GM21786 (cell line): ENCODE results near the gene PCNX4.
A peak's percentile ranks its signal among the peaks of the same experiment; 100 is the strongest.

Experiments used
- ATAC-seq: cut with Tn5 transposase; IDR thresholded peaks from one replicate; pipeline ENCODE4 v1.9.1; 2021; ENCODE audit not compliant: unreplicated experiment

Gene PCNX4

DNA sequence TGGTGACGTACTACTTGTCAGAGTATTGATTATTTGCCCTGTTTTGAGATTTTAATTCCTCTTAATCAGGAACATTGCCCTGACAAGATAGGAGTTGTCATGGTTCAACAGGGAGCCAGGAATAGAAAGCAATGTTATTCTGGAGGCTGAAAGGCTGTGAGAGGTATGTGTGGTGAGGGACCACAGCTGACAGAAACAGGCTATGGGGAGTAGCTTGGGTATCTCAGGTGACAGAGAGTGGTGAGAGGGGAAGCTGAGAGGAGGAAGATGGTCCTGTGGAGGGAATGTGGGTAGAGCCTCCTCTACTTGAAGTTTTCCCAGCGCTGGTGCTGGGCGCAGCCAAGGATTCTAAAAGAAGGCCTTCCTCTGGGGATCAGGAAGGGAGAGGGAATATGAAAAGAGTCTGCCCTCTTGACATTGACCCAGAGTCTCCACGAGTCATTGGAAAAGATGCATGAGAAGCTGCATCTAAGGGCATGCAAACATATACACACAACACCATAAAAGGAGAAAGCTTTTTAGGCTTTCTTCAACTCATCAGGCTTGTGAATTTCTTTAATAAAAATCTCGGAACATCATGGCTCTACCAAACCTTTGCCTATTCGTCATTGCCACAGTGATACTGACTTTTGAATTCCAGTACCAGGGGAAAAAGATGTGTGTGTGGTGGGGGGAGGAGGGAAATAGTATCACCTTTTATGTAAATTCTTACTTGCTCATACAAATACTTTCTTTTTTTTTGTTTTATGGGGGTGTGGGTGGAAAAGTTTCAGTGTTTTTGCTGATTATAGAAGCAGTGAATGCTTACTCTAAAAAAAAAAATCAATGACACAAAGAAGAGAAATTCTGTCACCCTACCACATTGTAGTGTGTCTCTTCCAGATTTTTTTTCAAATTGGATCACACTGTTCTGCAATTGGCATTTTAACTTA is 113.4 kb downstream of the PCNX4 start:
- peak; percentile 52 for ATAC-seq

DNA sequence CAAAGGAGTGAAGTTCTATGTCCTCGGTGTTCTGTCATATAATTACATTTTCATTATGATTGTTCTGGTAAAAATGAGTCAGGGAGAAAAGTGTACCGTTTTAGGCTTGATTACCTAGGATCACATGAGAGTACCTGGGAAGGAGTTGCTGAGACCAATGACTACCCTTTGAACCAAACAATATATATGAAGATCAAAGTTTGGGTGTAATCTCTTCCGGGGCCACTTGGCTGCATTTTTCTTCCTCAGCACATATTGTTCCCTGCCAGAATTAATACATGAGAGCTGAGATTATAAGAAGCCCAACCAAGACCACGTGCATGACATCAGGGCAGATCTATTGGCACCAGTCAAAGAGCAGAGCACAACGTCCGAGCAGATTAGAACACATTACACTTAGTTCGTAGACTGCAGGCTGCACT is 114.5 kb downstream of the PCNX4 start:
- no peak for ATAC-seq

DNA sequence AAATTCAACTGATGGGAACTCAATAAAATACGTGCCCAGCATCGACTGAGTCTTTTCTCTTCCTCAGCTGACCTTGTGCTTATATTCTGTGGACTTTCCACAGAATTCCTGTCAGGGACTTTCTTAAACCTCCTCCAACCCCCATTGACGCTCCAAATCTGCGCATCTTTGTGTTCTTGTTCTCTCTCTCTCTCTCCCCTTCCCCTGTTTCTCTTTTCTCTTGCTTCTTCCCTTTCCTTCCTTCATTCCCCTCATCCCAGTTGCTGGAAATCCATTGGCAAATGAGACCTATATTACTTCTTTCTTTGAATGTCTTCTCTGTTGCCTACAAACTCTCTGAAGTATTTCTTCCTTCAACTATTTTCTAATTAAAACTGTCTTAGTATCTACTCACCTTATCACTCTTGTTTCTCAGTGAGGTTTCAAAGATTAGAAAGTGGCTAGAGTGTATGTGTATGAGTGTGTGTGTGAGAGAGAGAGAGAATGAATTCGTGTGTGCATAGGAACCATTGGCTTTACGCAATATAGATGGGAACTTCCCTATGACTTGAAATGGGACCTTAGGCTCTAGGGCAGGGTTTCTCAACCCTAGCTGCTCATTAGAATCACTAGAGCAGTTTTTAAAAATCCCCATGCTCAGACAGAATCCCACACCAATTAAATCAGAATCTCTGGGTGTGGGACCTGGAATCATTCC is 115.3 kb downstream of the PCNX4 start:
- peak; percentile 38 for ATAC-seq

DNA sequence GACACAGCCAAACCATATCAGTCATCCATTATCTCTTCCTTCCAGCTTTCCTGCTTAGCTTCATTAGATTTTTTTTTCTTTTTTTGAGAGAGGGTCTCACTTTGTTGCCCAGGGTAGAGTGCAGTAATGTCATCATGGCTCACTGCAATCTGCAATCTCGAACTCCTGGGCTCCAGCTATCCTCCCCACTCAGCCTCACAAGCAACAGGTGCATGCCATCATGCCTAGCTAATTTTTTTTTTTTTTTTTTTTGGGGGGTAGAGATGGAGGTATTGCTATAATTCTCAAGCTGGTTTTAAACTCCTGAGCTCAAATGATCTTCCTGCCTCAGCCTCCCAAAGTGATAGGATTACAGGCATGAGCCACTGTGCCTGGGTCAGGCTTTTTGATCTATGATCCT is 119.0 kb downstream of the PCNX4 start:
- ATAC-seq: no peak

DNA sequence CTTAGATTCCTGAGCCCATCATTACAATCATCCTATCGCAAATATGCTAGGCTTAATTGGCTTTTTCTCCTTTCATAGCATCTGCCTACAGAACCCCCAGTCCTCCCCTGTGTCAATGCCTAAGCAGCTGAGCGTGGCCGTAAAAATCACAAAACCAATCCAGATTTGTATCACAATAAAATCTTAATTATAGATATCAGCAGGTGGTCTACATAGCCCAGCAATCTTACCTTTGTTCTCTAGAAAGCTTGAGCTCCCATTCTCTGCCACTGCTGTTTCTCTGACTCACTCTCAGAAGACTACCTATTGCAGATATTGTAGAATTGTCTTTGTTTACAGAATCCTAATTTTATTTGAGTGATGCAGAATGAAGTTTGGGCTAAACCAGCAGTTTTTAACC is 119.4 kb downstream of the PCNX4 start:
- no peak for ATAC-seq

DNA sequence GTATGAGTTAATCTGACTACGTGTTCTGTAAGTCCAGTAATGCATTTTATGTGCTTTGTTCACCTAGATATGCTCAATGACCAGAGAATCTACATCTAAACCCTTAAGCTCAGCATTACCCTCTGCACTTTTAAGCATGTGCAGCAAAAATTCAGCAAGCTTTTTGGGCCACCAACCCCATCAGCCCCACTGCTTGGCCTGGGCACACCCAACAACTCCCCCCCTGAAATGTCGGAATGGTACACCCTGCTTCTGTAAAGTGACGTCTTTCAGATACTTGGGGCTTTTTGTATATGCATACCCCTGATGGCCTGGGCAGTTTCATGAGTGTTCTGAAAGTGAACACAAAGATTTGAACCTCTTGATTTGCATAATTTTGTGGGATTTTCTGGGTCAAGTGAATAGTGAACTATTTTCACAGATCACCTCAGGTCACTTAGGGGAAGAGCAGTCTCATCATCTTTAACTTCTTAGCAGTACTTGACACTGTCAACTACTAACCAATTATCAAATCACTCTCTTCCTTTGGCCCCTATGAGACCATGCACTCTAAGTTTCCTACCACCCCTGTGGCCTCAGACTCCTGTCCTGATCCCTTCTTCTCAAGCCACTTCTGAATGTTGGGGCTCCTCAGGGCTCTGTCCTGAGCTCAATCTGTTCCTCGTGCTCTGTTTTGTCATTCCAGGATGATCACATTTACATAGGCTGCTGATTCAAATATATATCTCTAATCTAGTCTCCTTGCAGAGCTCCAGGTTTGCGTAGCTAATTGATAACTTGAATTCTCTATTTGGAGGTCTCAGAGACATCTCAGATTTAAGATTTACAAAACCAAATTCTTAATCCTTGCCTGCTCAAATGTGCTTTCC is 121.0 kb downstream of the PCNX4 start:
- peak; percentile 89 for ATAC-seq

DNA sequence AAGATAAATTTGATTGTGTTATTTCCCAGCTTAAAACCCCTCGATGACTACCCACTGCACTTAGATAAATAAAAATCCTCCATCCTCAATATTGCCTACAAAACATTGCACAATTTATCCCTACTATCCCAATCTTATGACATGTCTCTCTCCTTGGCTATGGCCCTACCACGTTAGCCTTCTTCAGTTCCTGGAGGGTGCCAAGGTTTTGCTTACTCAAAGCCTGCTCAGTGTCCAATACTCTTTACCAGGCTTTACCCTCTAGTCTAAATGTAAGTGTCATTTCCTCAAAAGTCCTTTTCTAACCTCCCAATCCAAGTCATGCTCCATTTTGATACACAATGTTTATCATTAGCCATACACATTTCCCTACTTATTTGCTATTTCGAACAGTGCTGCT is 122.3 kb downstream of the PCNX4 start:
- ATAC-seq: no peak

DNA sequence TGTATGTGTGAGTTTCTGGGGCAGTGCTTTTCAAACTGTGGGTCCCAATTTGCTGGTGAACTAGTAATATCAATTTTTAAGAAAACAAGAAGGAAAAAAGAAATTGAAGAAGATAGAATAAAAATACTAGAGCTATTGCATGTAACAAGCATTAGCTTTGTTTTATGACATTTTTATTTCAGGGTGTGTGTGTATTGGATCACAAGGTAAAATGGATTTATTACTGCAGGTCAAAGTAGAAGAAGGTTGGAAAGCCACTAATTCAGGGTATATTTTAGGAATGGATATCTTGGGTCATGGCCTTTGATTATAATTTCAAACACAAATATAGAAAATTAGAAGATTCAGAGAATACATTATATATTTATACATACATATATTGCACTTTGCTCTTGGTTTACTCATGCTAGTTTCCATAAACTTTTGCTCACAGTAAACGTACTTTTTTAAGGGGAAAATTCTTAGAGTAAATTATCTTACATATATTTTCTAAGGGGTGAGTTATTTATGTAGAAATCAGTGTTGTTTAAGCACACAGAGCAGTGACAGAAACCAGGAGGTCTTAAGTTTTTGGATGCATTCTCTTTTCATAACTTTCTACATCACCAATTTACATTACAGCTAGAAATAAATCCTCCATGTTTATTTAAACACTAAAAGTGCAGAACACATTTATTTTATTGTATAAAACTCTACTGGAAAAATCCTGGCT is 122.8 kb downstream of the PCNX4 start:
- ATAC-seq: no peak

DNA sequence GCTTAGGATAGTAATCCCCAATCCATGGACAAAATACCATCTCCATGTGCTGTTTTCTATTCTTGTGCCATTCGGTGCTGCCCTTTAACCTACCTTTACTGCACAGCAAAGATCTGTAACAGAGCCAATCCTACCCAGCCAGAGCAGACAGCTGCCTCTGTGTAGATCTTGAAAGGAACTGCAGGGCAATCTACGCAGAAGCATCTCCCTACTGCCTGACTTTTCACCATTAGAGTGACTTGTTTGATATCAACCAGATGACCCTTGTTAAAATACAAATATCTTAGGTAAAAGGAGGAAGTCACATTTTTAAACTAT is 123.4 kb downstream of the PCNX4 start:
- no peak for ATAC-seq

DNA sequence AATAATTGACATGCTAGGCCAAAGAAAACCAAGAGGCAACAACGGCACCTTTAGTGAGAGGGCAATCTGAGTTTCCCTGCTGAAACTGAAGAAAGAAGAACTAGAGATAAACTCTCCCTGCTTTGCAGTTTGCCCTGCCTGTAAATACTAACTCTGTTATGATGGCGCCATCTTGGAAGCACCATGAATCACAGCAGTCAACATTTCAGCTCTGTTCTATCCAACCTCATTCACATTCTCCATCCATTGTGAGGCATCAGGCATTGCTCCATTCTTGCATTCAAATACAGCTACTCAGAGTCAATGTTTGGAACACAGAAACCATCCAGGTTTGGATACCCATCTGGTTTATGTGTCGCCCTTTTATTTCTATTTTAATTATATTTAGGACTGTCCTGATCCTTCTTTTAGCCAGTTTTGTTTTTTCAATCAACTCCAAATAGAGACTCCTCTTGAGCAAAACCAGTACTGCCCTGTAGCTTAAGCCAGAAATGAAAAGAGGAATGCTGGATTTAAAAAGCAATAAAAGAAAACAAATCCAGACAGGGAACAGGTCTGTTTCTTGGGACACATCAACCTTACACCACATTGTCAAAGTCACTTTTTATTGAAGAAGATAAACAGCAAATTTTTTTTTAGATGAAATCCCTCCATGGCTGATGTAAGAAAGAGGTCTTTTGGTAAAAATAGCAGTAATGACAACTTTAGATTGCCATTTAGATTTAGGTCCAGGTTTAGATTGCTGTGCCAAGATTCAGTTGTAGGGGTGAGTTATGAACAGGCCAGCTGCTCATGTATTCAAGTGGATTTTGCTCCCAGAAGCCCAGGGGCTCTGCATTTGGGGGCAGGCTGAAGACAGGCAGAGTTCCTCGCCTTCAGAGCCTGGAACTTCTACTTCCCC is 124.0 kb downstream of the PCNX4 start:
- no peak for ATAC-seq

DNA sequence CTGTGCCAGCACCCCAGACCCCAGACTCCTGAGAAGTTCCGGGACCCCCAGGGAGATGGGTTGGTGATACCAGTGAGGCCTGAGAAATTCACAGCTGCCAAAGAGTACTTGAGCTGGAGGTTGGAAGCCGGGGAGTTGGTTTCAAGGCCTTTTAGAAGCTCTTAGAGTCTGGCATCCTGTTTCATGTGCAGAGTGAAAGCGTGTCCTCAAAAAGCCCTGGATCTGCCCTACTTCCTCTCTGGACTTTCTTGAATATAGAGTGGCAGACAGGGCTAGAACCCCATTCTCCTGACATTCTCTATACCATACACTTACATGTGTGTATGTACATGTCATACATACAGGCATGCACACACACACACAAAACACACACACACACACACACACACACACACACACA is 126.0 kb downstream of the PCNX4 start:
- no peak for ATAC-seq
